Left hindlimb (tissue), 1 donor: ENCODE results near the gene PLD6.
"Not testable (repeated sequence)": the region's sequence is repeated elsewhere in the genome, so short reads cannot be mapped to it uniquely, and the experiment has no call there.

Experiments
- DNase-seq: peaks from one replicate; pipeline ENCODE4 v3.0.0-alpha.2; 2018

The PLD6 gene

GRCh38 chr17:17172990-17173389 lies 33.1 kb downstream of the PLD6 start:
- DNase-seq = peak; percentile 15

GRCh38 chr17:17172001-17172939 lies 33.9 kb downstream of the PLD6 start:
- peak; percentile 47 for DNase-seq

GRCh38 chr17:17171186-17171585 lies 34.9 kb downstream of the PLD6 start:
- no peak for DNase-seq

- peak; percentile 13 for DNase-seq
Measured at GRCh38 chr17:17170346-17170985, 35.7 kb downstream of the PLD6 start.

- DNase-seq = no peak
Measured at GRCh38 chr17:17169396-17169795, 36.7 kb downstream of the PLD6 start.

- no peak for DNase-seq
Measured at GRCh38 chr17:17168401-17168800, 37.7 kb downstream of the PLD6 start.

- DNase-seq = no peak
Measured at GRCh38 chr17:17167986-17168385, 38.1 kb downstream of the PLD6 start.

- no peak for DNase-seq
Measured at GRCh38 chr17:17167356-17167755, 38.8 kb downstream of the PLD6 start.

GRCh38 chr17:17166446-17166845 lies 39.7 kb downstream of the PLD6 start:
- no peak for DNase-seq

- no peak for DNase-seq
Measured at GRCh38 chr17:17165666-17166308, 40.3 kb downstream of the PLD6 start.

GRCh38 chr17:17164676-17165075 lies 41.5 kb downstream of the PLD6 start:
- DNase-seq = no peak

- DNase-seq = no peak
Measured at GRCh38 chr17:17164156-17164555, 42.0 kb downstream of the PLD6 start.

GRCh38 chr17:17161759-17162158 lies 44.4 kb downstream of the PLD6 start:
- DNase-seq = no peak

GRCh38 chr17:17161121-17161520 lies 45.0 kb downstream of the PLD6 start:
- DNase-seq = no peak

- no peak for DNase-seq
Measured at GRCh38 chr17:17159571-17159970, 46.6 kb downstream of the PLD6 start.

- not testable (repeated sequence) for DNase-seq
Measured at GRCh38 chr17:17158506-17158905, 47.6 kb downstream of the PLD6 start.

GRCh38 chr17:17157041-17157440 lies 49.1 kb downstream of the PLD6 start:
- DNase-seq = no peak

GRCh38 chr17:17156511-17156910 lies 49.6 kb downstream of the PLD6 start:
- DNase-seq = no peak

GRCh38 chr17:17156107-17156506 lies 50.0 kb downstream of the PLD6 start:
- no peak for DNase-seq

- no peak for DNase-seq
Measured at GRCh38 chr17:17155568-17155967, 50.6 kb downstream of the PLD6 start.

GRCh38 chr17:17154981-17155380 lies 51.2 kb downstream of the PLD6 start:
- no peak for DNase-seq

- no peak for DNase-seq
Measured at GRCh38 chr17:17154556-17154955, 51.6 kb downstream of the PLD6 start.

- DNase-seq = no peak
Measured at GRCh38 chr17:17153709-17154108, 52.4 kb downstream of the PLD6 start.

- no peak for DNase-seq
Measured at GRCh38 chr17:17153071-17153470, 53.1 kb downstream of the PLD6 start.
